ENCODE measurements around the gene MAPKAP1.

The MAPKAP1 gene

GRCh38 chr9:125586172-125586511 is 120.9 kb downstream of the MAPKAP1 start:
- TF ChIP-seq MAX (IDR thresholded peaks at IDR 0.05), result no peak
- no peak for TF ChIP-seq USF1 (IDR thresholded peaks at IDR 0.05)
- no peak for TF ChIP-seq ZBTB7A (IDR thresholded peaks at IDR 0.05; ENCODE audit: low read depth)
- no peak for TF ChIP-seq TEAD4 (IDR thresholded peaks at IDR 0.05)
- no peak for TF ChIP-seq FOXM1 (IDR thresholded peaks at IDR 0.05; ENCODE audit: borderline replicate concordance, low read depth)

- TF ChIP-seq EGR1 (IDR thresholded peaks at IDR 0.05) (no peak), CEBPB (IDR thresholded peaks at IDR 0.05) (no peak), RAD21 (IDR thresholded peaks at IDR 0.05; ENCODE audit: low read depth) (no peak), ZBTB7A (IDR thresholded peaks at IDR 0.05; ENCODE audit: low read depth) (no peak), TEAD4 (IDR thresholded peaks at IDR 0.05) (no peak), NFIC (IDR thresholded peaks at IDR 0.05) (no peak), TAF1 (IDR thresholded peaks at IDR 0.05; ENCODE audit: low read depth) (no peak), TCF12 (IDR thresholded peaks at IDR 0.05; ENCODE audit: low read depth) (no peak), CREB1 (IDR thresholded peaks at IDR 0.05; ENCODE audit: low read depth) (no peak)
These were observed 121.4 kb downstream of the MAPKAP1 start for GRCh38 chr9:125585503-125586171.

- TF ChIP-seq USF1 (IDR thresholded peaks at IDR 0.05), result no peak
- TF ChIP-seq REST (IDR thresholded peaks at IDR 0.05; ENCODE audit: low read depth), result no peak
- TF ChIP-seq TCF12 (IDR thresholded peaks at IDR 0.05; ENCODE audit: low read depth), result no peak
- no peak for TF ChIP-seq ZBTB7A (IDR thresholded peaks at IDR 0.05; ENCODE audit: low read depth)
- TF ChIP-seq FOXM1 (IDR thresholded peaks at IDR 0.05; ENCODE audit: borderline replicate concordance, low read depth), result no peak
- TF ChIP-seq NFIC (IDR thresholded peaks at IDR 0.05), result no peak
- TF ChIP-seq CEBPB (IDR thresholded peaks at IDR 0.05), result no peak
- no peak for TF ChIP-seq TEAD4 (IDR thresholded peaks at IDR 0.05)
- TF ChIP-seq TAF1 (IDR thresholded peaks at IDR 0.05; ENCODE audit: low read depth), result no peak
- no peak for TF ChIP-seq RAD21 (IDR thresholded peaks at IDR 0.05; ENCODE audit: low read depth)
- no peak for TF ChIP-seq CREB1 (IDR thresholded peaks at IDR 0.05; ENCODE audit: low read depth)
These were observed 126.2 kb downstream of the MAPKAP1 start for GRCh38 chr9:125580701-125581286.

- TF ChIP-seq EP300 (IDR thresholded peaks at IDR 0.05; ENCODE audit: borderline replicate concordance) (no peak), USF1 (IDR thresholded peaks at IDR 0.05) (no peak), ZBTB7A (IDR thresholded peaks at IDR 0.05; ENCODE audit: low read depth) (no peak), TCF12 (IDR thresholded peaks at IDR 0.05; ENCODE audit: low read depth) (no peak), CEBPB (IDR thresholded peaks at IDR 0.05) (no peak), TAF1 (IDR thresholded peaks at IDR 0.05; ENCODE audit: low read depth) (no peak), NFIC (IDR thresholded peaks at IDR 0.05) (no peak), REST (IDR thresholded peaks at IDR 0.05; ENCODE audit: low read depth) (no peak), CREB1 (IDR thresholded peaks at IDR 0.05; ENCODE audit: low read depth) (no peak), FOXM1 (IDR thresholded peaks at IDR 0.05; ENCODE audit: borderline replicate concordance, low read depth) (no peak), MAX (IDR thresholded peaks at IDR 0.05) (no peak), YY1 (IDR thresholded peaks at IDR 0.05; ENCODE audit: low read depth) (no peak), TEAD4 (IDR thresholded peaks at IDR 0.05) (no peak), EGR1 (IDR thresholded peaks at IDR 0.05) (no peak), RAD21 (IDR thresholded peaks at IDR 0.05; ENCODE audit: low read depth) (no peak)
These were observed 127.7 kb downstream of the MAPKAP1 start for GRCh38 chr9:125579030-125579932.
